Heart left ventricle (tissue), 16 donors: ENCODE data around the gene HAND2. TPM values are rescaled to one million over a fixed set of nuclear protein-coding genes. Genes with fewer than 3 reads are reported as not detected.

Source experiments
- ATAC-seq, 4 donors: fragments of 200-7000 bp; cut with Tn5 transposase; one replicate each; pipeline ENCODE4 v1.9.1; 2020 to 2022; ENCODE audit warnings: moderate library complexity in 4 of 4, mild to moderate bottlenecking in 3 of 4, moderate number of reproducible peaks in 1 of 4
- DNase-seq, 5 donors: peaks; one replicate each; pipeline ENCODE4 v3.0.0-alpha.2; 2020
- H3K27ac ChIP-seq, 12 donors: fragments of 200-600 bp; sonication (generic) in 4 of 12; one replicate each; pipeline versions ENCODE4 v1.5.0 to v1.8.0; 2016 to 2022; ENCODE audit warnings: mild to moderate bottlenecking in 2 of 12
- H3K27me3 ChIP-seq, 9 donors: fragments of 200-600 bp; sonication (generic) in 2 of 9; one replicate each; pipeline versions ENCODE4 v1.5.1 to v1.8.0; 2016 to 2022; ENCODE audit warnings: mild to moderate bottlenecking in 3 of 9
- H3K36me3 ChIP-seq, 9 donors: fragments of 200-600 bp; sonication (generic) in 2 of 9; one replicate each; pipeline versions ENCODE4 v1.5.0 to v1.8.0; 2018 to 2022; ENCODE audit warnings: mild to moderate bottlenecking in 2 of 9
- H3K4me1 ChIP-seq, 12 donors: fragments of 200-600 bp; sonication (generic) in 4 of 12; one replicate each; pipeline versions ENCODE4 v1.5.0 to v1.8.0; 2016 to 2022; ENCODE audit warnings: mild to moderate bottlenecking in 3 of 12
- H3K4me3 ChIP-seq, 12 donors: fragments of 200-600 bp; sonication (generic) in 4 of 12; one replicate each; pipeline versions ENCODE4 v1.5.0 to v1.8.0; 2017 to 2022; ENCODE audit warnings: mild to moderate bottlenecking in 9 of 12, moderate library complexity in 4 of 12
- H3K9me3 ChIP-seq, 12 donors: fragments of 200-600 bp; sonication (generic) in 4 of 12; one replicate each; pipeline versions ENCODE4 v1.5.0 to v1.8.0; 2016 to 2022; ENCODE audit warnings: mild to moderate bottlenecking in 1 of 12
- CTCF ChIP-seq, 12 donors: fragments of 200-600 bp; sonication (generic) in 4 of 12; IDR thresholded peaks; one replicate each; pipeline versions ENCODE4 v1.5.0 to v1.8.0; 2018 to 2022; ENCODE audit warnings: antibody characterized with exemption in 12 of 12, mild to moderate bottlenecking in 5 of 12
- POLR2A ChIP-seq, 2 donors: fragments of 450-650 bp; IDR thresholded peaks; one replicate each; pipeline ENCODE4 v1.6.1; 2017; ENCODE audit warnings: antibody characterized with exemption in 2 of 2, mild to moderate bottlenecking in 2 of 2, moderate library complexity in 2 of 2
- WGBS, 4 donors: extraction: QIAGEN DNeasy Blood & Tissue Kit in 2 of 4; methylation state at CpG; one replicate each; pipeline versions ENCODE4 v1.1.5 to v1.1.7; 2013 to 2018; 5-methylcytosine and 5-hydroxymethylcytosine counted together
- intact Hi-C, 10 donors: fragments of 100-400 bp; cut with DNase I; formaldehyde crosslinking; loops; one replicate each; pipeline versions ENCODE4 v1.11.1 to v1.14.2; 2022
- polyA plus RNA-seq, 2 donors: library from polyadenylated mRNA; stranded (reverse); fragments of 200-250 nt; gene quantifications; one replicate each; pipeline ENCODE4 v1.2.3, GENCODE V29; 2013
- total RNA-seq, 9 donors: library from RNA; depleted of rRNA in 2 of 9; stranded (reverse); fragments of >200 nt in 2 of 9; fragmentation: NEBNext Ultra II Directional in 3 of 9; extraction: Animal tissue kit (Norgen Biotek cat#: 25700) in 3 of 9; gene quantifications; one replicate each; pipeline versions ENCODE4 v1.1.0 to v1.2.4, GENCODE V29; 2016 to 2023
- donor health status: ischemic (EF 13 %, LVEDD 7.1; RV severe dilation, severe dysfunction).
- donor health status: healthy with polysubstance abuse.
- donor health status: DM: no; HTN: yes; CAD: no.
- donor health status: DM: no; HTN: no; CAD: no.
- donor health status: ischemic (EF 25% LVEDD 6.9; RV normal size, moderate dysfunction).
- donor health status: ischemic (EF 25% LVEDD 5.7; RV mildly dilated, moderate dysfunction).
- donor health status: healthy.
- donor health status: DM: yes; HTN: yes; CAD: no.
- donor health status: ischemic (EF 35%, LVEDD 5.7; RV mildly dilated, moderate dysfunction).
- donor health status: nonischemic (EF 11% LVEDD 7.7; RV severe dilation, severe dysfunction).
- donor health status: DM: yes; HTN: yes; CAD: no.
- donor health status: PGD.
- donor health status: ischemic (EF 29% LVEDD 5.4; RV normal size, mild dysfunction).
- donor health status: nonischemic (EF 23%, LVEDD 6.1; RV moderate dilation, normal function).

Gene HAND2
- total and polyA plus RNA-seq, 11 donors = 72.8 to 188 (median 126) TPM

- Histone ChIP-seq H3K4me1 (peaks cover 0 to 41% (median 9%) of the 10 kb centered on the region in 12 donors), H3K36me3 (peaks cover 0 to 7% (median 0%) of the 10 kb centered on the region in 9 donors), H3K27me3 (peaks cover 0 to 98% (median 9%) of the 10 kb centered on the region in 9 donors), H3K9me3 (no peaks in the 10 kb centered on the region), H3K4me3 (peak overlapping the region; percentile 54 to 95 (median 82)), H3K27ac (peak overlapping the region; percentile 83 to 99 (median 95))
- TF ChIP-seq CTCF (IDR thresholded peaks at IDR 0.05) (no peak), POLR2A (IDR thresholded peaks at IDR 0.05) (no peak)
- no peak for ATAC-seq
- WGBS, 4 donors = 13 to 23% (median 19%) methylated on average over 42 to 48 of the region's 48 CpGs
- peak in 3 of 5 donors; percentile 56 to 79 (median 74) for DNase-seq
- intact Hi-C loops = loop anchor here in 1 of 10 donors (5.0 kb wide), 1 partner anchor 222 kb away; no protein-coding TSS in a partner anchor
These were observed 4.7 kb downstream of the HAND2 start for GRCh38 chr4:173525118-173526011.

- Histone ChIP-seq H3K36me3 (peaks cover 0 to 7% (median 0%) of the 10 kb centered on the region in 9 donors), H3K4me3 (peak overlapping the region; percentile 54 to 95 (median 82)), H3K9me3 (no peaks in the 10 kb centered on the region), H3K4me1 (peaks cover 0 to 44% (median 13%) of the 10 kb centered on the region in 12 donors), H3K27me3 (peaks cover 0 to 97% (median 9%) of the 10 kb centered on the region in 9 donors), H3K27ac (peak overlapping the region; percentile 83 to 99 (median 95))
- WGBS, 4 donors = 36 to 50% (median 40%) methylated on average over 25 of the region's 25 CpGs
- DNase-seq (no peak), ATAC-seq (no peak)
- intact Hi-C loops = loop anchor here in 1 of 10 donors (5.0 kb wide), 2 partner anchors 223 to 628 kb away; no protein-coding TSS in a partner anchor
- TF ChIP-seq CTCF (IDR thresholded peaks at IDR 0.05) = no peak
- TF ChIP-seq POLR2A (IDR thresholded peaks at IDR 0.05) = no peak
These were observed 5.6 kb downstream of the HAND2 start for GRCh38 chr4:173524218-173525117.

GRCh38 chr4:173522951-173523395 is 7.1 kb downstream of the HAND2 start:
- H3K27me3 ChIP-seq = peaks cover 0 to 98% (median 9%) of the 10 kb centered on the region in 9 donors
- peaks cover 0 to 7% (median 0%) of the 10 kb centered on the region in 9 donors for H3K36me3 ChIP-seq
- H3K4me3 ChIP-seq = peak overlapping the region; percentile 9 to 95 (median 82)
- H3K27ac ChIP-seq = peak overlapping the region; percentile 83 to 99 (median 95)
- 14 to 36% (median 25%) methylated on average over 18 to 21 of the region's 21 CpGs for WGBS, 4 donors
- peak in 2 of 5 donors; percentile 56 to 73 for DNase-seq
- no peaks in the 10 kb centered on the region for H3K9me3 ChIP-seq
- TF ChIP-seq CTCF (IDR thresholded peaks at IDR 0.05) (peak in 3 of 12 donors; percentile 7 to 26 (median 9)), POLR2A (IDR thresholded peaks at IDR 0.05) (no peak)
- ATAC-seq = peak; percentile 1 to 6 (median 2)
- intact Hi-C loops = loop anchor here in 1 of 10 donors (5.0 kb wide), 1 partner anchor 629 kb away; no protein-coding TSS in a partner anchor
- H3K4me1 ChIP-seq = peaks cover 0 to 45% (median 16%) of the 10 kb centered on the region in 12 donors
